SK-N-SH (cell line): ENCODE results near the gene PDIA6. TPM values are rescaled to one million over a fixed set of nuclear protein-coding genes. Genes with fewer than 3 reads are reported as not detected.

Experiments
- CTCF ChIA-PET: fragments of 300-600, 350-600 bp; formaldehyde crosslinking; extraction: SDS; loops from one replicate; lab custom pipeline; 2021; lab: Yijun Ruan, JAX
- POLR2A ChIA-PET: fragments of 350-600 bp; sonication (Branson Sonifier 250); formaldehyde crosslinking; extraction: SDS; loops from one replicate; lab custom pipeline; 2020; ENCODE audit warnings: antibody characterized with exemption, inconsistent platforms; lab: Yijun Ruan, JAX
- DNase-seq: peaks from one replicate; pipeline ENCODE4 v3.0.0; 2012
- H2AFZ ChIP-seq: fragments of 200-600 bp; sonication (generic); 2 replicates; pipeline ENCODE4 v1.8.1; 2016; ENCODE audit warnings: antibody characterized with exemption, mild to moderate bottlenecking, low read depth
- H3F3A ChIP-seq: fragments of 200-600 bp; sonication (generic); replicated peaks from 2 replicates; pipeline ENCODE3; 2016; ENCODE audit warnings: antibody characterized with exemption, mild to moderate bottlenecking; ENCODE audit not compliant: insufficient read depth
- H3K27ac ChIP-seq, 2 experiments: fragments of 200-500 bp in 1 of 2; fragments of 200-600 bp in 1 of 2; sonication (Bioruptor generic) in 1 of 2; sonication (generic), shearing (Covaris generic) in 1 of 2; 2 replicates each; pipeline versions ENCODE4 v1.5.1 to v1.6.1; 2014 to 2016; ENCODE audit warnings: low read depth in 2 of 2, inconsistent platforms in 1 of 2, low read length in 1 of 2, mild to moderate bottlenecking in 1 of 2, mixed read lengths in 1 of 2
- H3K27me3 ChIP-seq: fragments of 200-600 bp; sonication (generic), shearing (Covaris generic); 2 replicates; pipeline ENCODE4 v1.6.1; 2016; ENCODE audit warnings: mixed run types; ENCODE audit not compliant: insufficient read depth
- H3K36me3 ChIP-seq, 2 experiments: fragments of 200-500 bp in 1 of 2; fragments of 200-600 bp in 1 of 2; sonication (Bioruptor generic) in 1 of 2; sonication (generic) in 1 of 2; replicated peaks in 1 of 2; 2 replicates each; pipeline versions ENCODE3 to v1.5.1; 2014 to 2016; ENCODE audit warnings: low read length in 1 of 2, mild to moderate bottlenecking in 1 of 2; ENCODE audit not compliant: insufficient read depth in 2 of 2, control insufficient read depth in 1 of 2
- H3K4me1 ChIP-seq, 2 experiments: fragments of 200-500 bp in 1 of 2; fragments of 200-600 bp in 1 of 2; sonication (Bioruptor generic) in 1 of 2; sonication (generic), shearing (Covaris generic) in 1 of 2; 2 replicates each; pipeline versions ENCODE4 v1.5.1 to v1.6.1; 2014 to 2016; ENCODE audit warnings: low read depth in 1 of 2, low read length in 1 of 2, mixed run types in 1 of 2; ENCODE audit not compliant: insufficient read depth in 2 of 2, control insufficient read depth in 1 of 2
- H3K4me2 ChIP-seq: fragments of 200-600 bp; sonication (generic), shearing (Covaris generic); 2 replicates; pipeline ENCODE4 v1.6.1; 2017; ENCODE audit warnings: mixed run types
- H3K4me3 ChIP-seq, 2 experiments: fragments of 200-500 bp in 1 of 2; fragments of 200-600 bp in 1 of 2; sonication (Bioruptor generic) in 1 of 2; sonication (generic), shearing (Covaris generic) in 1 of 2; 2 replicates each; pipeline versions ENCODE4 v1.5.1 to v1.8.1; 2014 to 2016; ENCODE audit warnings: low read depth in 2 of 2, inconsistent platforms in 1 of 2, low read length in 1 of 2, mild to moderate bottlenecking in 1 of 2, mixed read lengths in 1 of 2, moderate library complexity in 1 of 2
- H3K79me2 ChIP-seq: fragments of 200-600 bp; sonication (generic); 2 replicates; pipeline ENCODE4 v1.8.1; 2017; ENCODE audit warnings: mild to moderate bottlenecking; ENCODE audit not compliant: insufficient read depth
- H3K9ac ChIP-seq: fragments of 200-600 bp; sonication (generic); 2 replicates; pipeline ENCODE4 v1.6.1; 2017; ENCODE audit warnings: mixed run types
- H3K9me2 ChIP-seq: fragments of 200-600 bp; sonication (generic); 2 replicates; pipeline ENCODE4 v1.6.1; 2017; ENCODE audit warnings: mixed run types
- H3K9me3 ChIP-seq: fragments of 200-600 bp; sonication (generic); 2 replicates; pipeline ENCODE4 v1.6.1; 2017; ENCODE audit warnings: mixed run types, mild to moderate bottlenecking, moderate library complexity
- H4K20me1 ChIP-seq: fragments of 200-600 bp; sonication (generic); 2 replicates; pipeline ENCODE4 v1.6.1; 2017; ENCODE audit warnings: mild to moderate bottlenecking, mixed run types; ENCODE audit not compliant: insufficient read depth
- CHD2 ChIP-seq: fragments of 150-350 bp; IDR thresholded peaks from 2 replicates; pipeline ENCODE4 v1.6.1; 2018; ENCODE audit warnings: low read length; ENCODE audit not compliant: partially characterized antibody
- ELF1 ChIP-seq: IDR thresholded peaks from 2 replicates; pipeline ENCODE4 v1.4.0; 2012
- EP300 ChIP-seq, 2 experiments: IDR thresholded peaks; 2 replicates each; pipeline versions ENCODE4 v1.4.0 to v1.6.1; 2012; ENCODE audit warnings: borderline replicate concordance in 1 of 2, low read depth in 1 of 2, low read length in 1 of 2
- EZH2phosphoT487 ChIP-seq: fragments of 200-600 bp; sonication (generic); IDR thresholded peaks from 2 replicates; pipeline ENCODE4 v1.6.1; 2017; ENCODE audit warnings: low read depth, mixed run types, mild to moderate bottlenecking, antibody characterized with exemption, moderate library complexity, borderline replicate concordance
- FOXM1 ChIP-seq: IDR thresholded peaks from 2 replicates; pipeline ENCODE4 v1.4.0; 2012; ENCODE audit warnings: low read depth, mild to moderate bottlenecking
- GABPA ChIP-seq: IDR thresholded peaks from 2 replicates; pipeline ENCODE4 v1.4.0; 2012; ENCODE audit warnings: low read depth, mild to moderate bottlenecking
- JUND ChIP-seq: IDR thresholded peaks from 2 replicates; pipeline ENCODE4 v1.4.0; 2012
- NRF1 ChIP-seq: IDR thresholded peaks from 2 replicates; pipeline ENCODE4 v1.6.1; 2012; ENCODE audit warnings: low read depth, mild to moderate bottlenecking, low read length
- POLR2AphosphoS5 ChIP-seq: IDR thresholded peaks from 2 replicates; pipeline ENCODE4 v1.6.1; 2012; ENCODE audit warnings: low read depth, low read length
- RCOR1 ChIP-seq: fragments of 150-350 bp; IDR thresholded peaks from 2 replicates; pipeline ENCODE4 v1.6.1; 2017; ENCODE audit warnings: antibody characterized with exemption, low read length
- RFX5 ChIP-seq: IDR thresholded peaks from 2 replicates; pipeline ENCODE4 v1.6.1; 2012; ENCODE audit warnings: mild to moderate bottlenecking, improper control_type of control experiment, low read length
- SMC3 ChIP-seq: IDR thresholded peaks from 2 replicates; pipeline ENCODE4 v1.6.1; 2012; ENCODE audit warnings: low read depth, low read length, improper control_type of control experiment
- TCF12 ChIP-seq: IDR thresholded peaks from 2 replicates; pipeline ENCODE4 v1.4.0; 2012
- TEAD4 ChIP-seq: IDR thresholded peaks from 2 replicates; pipeline ENCODE4 v1.4.0; 2012; ENCODE audit warnings: mild to moderate bottlenecking, borderline replicate concordance; ENCODE audit not compliant: insufficient read depth
- WGBS: methylation state at CpG from one replicate; pipeline ENCODE4 v1.1.6; 2017; ENCODE audit warnings: low lambda C conversion rate; 5-methylcytosine and 5-hydroxymethylcytosine counted together
- polyA plus RNA-seq, 3 experiments: library from polyadenylated mRNA; depleted of rRNA; stranded (reverse); fragments of >200 nt; gene quantifications; 2 replicates each; pipeline ENCODE4 v1.2.3, GENCODE V29; 2012
- TF ChIP-seq, protein P1 (sequence below): fragments of 200-600 bp; sonication (generic); IDR thresholded peaks from 2 replicates; pipeline ENCODE4 v1.6.1; 2017; ENCODE audit warnings: antibody characterized with exemption, mild to moderate bottlenecking, moderate library complexity
- TF ChIP-seq, protein P2 (sequence below): IDR thresholded peaks from 2 replicates; pipeline ENCODE4 v1.6.1; 2012; ENCODE audit warnings: mild to moderate bottlenecking, low read depth, low read length, moderate library complexity
- TF ChIP-seq, protein P3 (sequence below): IDR thresholded peaks from 2 replicates; pipeline ENCODE4 v1.4.0; 2012; ENCODE audit warnings: low read depth, borderline replicate concordance

PDIA6 gene
- polyA plus RNA-seq, 1 of the 3 experiments (the other 2 are of a cell fraction), result 325 TPM

- CTCF ChIA-PET, result interaction anchor here (1.0 to 11.4 kb wide), 7 partner anchors 12 to 312 kb away, joined by 3 to 216 read pairs (median 3); no protein-coding TSS in a partner anchor
- H3K4me2 ChIP-seq, result no peak overlapping the region
- H3F3A ChIP-seq, result no peaks in the 10 kb centered on the region
- DNase-seq, result no peak
- 48% methylated on average over 6 of the region's 8 CpGs for WGBS
- TF ChIP-seq, protein P1, sequence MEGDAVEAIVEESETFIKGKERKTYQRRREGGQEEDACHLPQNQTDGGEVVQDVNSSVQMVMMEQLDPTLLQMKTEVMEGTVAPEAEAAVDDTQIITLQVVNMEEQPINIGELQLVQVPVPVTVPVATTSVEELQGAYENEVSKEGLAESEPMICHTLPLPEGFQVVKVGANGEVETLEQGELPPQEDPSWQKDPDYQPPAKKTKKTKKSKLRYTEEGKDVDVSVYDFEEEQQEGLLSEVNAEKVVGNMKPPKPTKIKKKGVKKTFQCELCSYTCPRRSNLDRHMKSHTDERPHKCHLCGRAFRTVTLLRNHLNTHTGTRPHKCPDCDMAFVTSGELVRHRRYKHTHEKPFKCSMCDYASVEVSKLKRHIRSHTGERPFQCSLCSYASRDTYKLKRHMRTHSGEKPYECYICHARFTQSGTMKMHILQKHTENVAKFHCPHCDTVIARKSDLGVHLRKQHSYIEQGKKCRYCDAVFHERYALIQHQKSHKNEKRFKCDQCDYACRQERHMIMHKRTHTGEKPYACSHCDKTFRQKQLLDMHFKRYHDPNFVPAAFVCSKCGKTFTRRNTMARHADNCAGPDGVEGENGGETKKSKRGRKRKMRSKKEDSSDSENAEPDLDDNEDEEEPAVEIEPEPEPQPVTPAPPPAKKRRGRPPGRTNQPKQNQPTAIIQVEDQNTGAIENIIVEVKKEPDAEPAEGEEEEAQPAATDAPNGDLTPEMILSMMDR, result no peak
- TF ChIP-seq ELF1 (no peak), RFX5 (no peak), SMC3 (no peak), TEAD4 (no peak), POLR2AphosphoS5 (no peak), JUND (no peak), GABPA (no peak), EP300 (IDR thresholded peaks at IDR 0.05; ENCODE audit: borderline replicate concordance in 1 of 2, low read depth in 1 of 2, low read length in 1 of 2) (no peak), CHD2 (no peak), NRF1 (no peak), EZH2phosphoT487 (no peak), FOXM1 (no peak), RCOR1 (no peak), TCF12 (no peak)
- TF ChIP-seq, protein P2, sequence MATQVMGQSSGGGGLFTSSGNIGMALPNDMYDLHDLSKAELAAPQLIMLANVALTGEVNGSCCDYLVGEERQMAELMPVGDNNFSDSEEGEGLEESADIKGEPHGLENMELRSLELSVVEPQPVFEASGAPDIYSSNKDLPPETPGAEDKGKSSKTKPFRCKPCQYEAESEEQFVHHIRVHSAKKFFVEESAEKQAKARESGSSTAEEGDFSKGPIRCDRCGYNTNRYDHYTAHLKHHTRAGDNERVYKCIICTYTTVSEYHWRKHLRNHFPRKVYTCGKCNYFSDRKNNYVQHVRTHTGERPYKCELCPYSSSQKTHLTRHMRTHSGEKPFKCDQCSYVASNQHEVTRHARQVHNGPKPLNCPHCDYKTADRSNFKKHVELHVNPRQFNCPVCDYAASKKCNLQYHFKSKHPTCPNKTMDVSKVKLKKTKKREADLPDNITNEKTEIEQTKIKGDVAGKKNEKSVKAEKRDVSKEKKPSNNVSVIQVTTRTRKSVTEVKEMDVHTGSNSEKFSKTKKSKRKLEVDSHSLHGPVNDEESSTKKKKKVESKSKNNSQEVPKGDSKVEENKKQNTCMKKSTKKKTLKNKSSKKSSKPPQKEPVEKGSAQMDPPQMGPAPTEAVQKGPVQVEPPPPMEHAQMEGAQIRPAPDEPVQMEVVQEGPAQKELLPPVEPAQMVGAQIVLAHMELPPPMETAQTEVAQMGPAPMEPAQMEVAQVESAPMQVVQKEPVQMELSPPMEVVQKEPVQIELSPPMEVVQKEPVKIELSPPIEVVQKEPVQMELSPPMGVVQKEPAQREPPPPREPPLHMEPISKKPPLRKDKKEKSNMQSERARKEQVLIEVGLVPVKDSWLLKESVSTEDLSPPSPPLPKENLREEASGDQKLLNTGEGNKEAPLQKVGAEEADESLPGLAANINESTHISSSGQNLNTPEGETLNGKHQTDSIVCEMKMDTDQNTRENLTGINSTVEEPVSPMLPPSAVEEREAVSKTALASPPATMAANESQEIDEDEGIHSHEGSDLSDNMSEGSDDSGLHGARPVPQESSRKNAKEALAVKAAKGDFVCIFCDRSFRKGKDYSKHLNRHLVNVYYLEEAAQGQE, result no peak
- TF ChIP-seq, protein P3, sequence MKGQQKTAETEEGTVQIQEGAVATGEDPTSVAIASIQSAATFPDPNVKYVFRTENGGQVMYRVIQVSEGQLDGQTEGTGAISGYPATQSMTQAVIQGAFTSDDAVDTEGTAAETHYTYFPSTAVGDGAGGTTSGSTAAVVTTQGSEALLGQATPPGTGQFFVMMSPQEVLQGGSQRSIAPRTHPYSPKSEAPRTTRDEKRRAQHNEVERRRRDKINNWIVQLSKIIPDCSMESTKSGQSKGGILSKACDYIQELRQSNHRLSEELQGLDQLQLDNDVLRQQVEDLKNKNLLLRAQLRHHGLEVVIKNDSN, result no peak
- no peaks in the 10 kb centered on the region for H3K9me3 ChIP-seq
- POLR2A ChIA-PET, result no interaction called here
- H3K4me1 ChIP-seq, result peaks cover 0 to 11% of the 10 kb centered on the region in 2 experiments; a peak in 1 of 4 replicates
- no peaks in the 10 kb centered on the region for H3K36me3 ChIP-seq
- no peaks in the 10 kb centered on the region for H4K20me1 ChIP-seq
- peaks cover 49% of the 10 kb centered on the region; the same call in 1 of the 2 replicates for H3K27me3 ChIP-seq
- no peaks in the 10 kb centered on the region for H3K9me2 ChIP-seq
- H3K79me2 ChIP-seq, result no peaks in the 10 kb centered on the region
- H3K27ac ChIP-seq, result no peak overlapping the region
- H3K4me3 ChIP-seq, result no peak overlapping the region
- no peak overlapping the region for H2AFZ ChIP-seq
- no peak overlapping the region for H3K9ac ChIP-seq
Observed at GRCh38 chr2:10820562-10820961, 8.0 kb upstream of the PDIA6 start.
